ENCODE data around the gene NUCB2.

Gene NUCB2

GRCh38 chr11:17259519-17259918 is 17.0 kb upstream of the NUCB2 start:
- Histone ChIP-seq H3K9me2 (replicated peaks; ENCODE audit: control insufficient read depth, low read length) (no peaks in the 10 kb centered on the region), H3K27me3 (ENCODE audit: control insufficient read depth, low read length) (peaks cover 10% of the 10 kb centered on the region; the same call in 1 of the 2 replicates), H3K4me2 (ENCODE audit: low read length) (no peak overlapping the region), H3K36me3 (ENCODE audit: control insufficient read depth, low read length) (no peaks in the 10 kb centered on the region), H3K9me3 (ENCODE audit: control insufficient read depth, insufficient read depth, low read length) (no peaks in the 10 kb centered on the region), H3K79me2 (ENCODE audit: control insufficient read depth, low read length) (no peaks in the 10 kb centered on the region), H3F3A (ENCODE audit: control insufficient read depth, insufficient read depth) (no peaks in the 10 kb centered on the region), H4K20me1 (ENCODE audit: control insufficient read depth, insufficient read depth, low read depth, low read length) (no peaks in the 10 kb centered on the region), H3K27ac (ENCODE audit: low read depth, low read length) (no peak overlapping the region), H3K4me3 (ENCODE audit: low read length) (no peak overlapping the region), H3K4me1 (ENCODE audit: control insufficient read depth, low read length) (no peaks in the 10 kb centered on the region)
- no peak for TF ChIP-seq EZH2phosphoT487 (IDR thresholded peaks at IDR 0.05; ENCODE audit: borderline replicate concordance, low read length)
- TF ChIP-seq CTCF (IDR thresholded peaks at IDR 0.05; ENCODE audit: low read depth, low read length, poor library complexity, severe bottlenecking), result no peak

DNA sequence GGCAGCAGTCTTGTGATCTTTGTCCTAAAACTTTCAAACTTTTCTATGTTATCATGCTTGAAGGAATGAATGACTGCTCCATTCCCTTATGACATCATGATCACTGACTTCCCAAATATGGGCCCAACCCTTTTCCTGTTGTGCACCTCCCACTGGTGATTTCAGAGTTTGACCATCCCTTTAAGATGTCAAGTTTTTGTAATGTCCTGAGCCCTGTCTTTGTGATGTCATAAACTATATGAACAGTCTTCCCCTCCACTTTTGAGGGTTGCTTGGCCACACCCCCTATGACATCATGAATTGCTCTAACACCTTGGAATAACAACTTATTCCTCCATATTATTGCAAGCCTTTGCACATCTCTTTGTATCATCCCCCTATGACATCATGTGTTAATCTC is 16.5 kb upstream of the NUCB2 start:
- Histone ChIP-seq H3K4me3 (ENCODE audit: low read length) (no peak overlapping the region), H4K20me1 (ENCODE audit: control insufficient read depth, insufficient read depth, low read depth, low read length) (no peaks in the 10 kb centered on the region)
- TF ChIP-seq CTCF (IDR thresholded peaks at IDR 0.05; ENCODE audit: low read depth, low read length, poor library complexity, severe bottlenecking) (no peak), EZH2phosphoT487 (IDR thresholded peaks at IDR 0.05; ENCODE audit: borderline replicate concordance, low read length) (no peak)

DNA sequence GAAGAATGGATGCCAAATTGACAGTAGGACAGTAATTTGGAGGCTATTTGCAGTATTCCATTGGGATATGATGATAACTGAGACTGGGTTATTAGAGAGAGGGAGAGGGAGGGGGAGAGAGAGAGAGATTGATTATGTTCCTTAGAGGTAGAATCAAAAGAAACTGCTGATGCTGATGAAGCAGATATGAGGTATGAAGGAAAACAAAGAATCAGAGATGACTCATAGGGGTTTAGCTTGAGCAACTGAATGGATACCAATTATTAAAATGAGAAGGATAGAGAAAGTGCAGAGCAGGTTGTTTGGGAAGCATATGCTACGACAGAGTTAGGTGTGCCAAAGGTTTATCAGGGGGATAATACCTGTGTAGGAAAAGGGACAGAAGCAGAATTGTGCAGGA is 12.8 kb upstream of the NUCB2 start:
- TF ChIP-seq EZH2phosphoT487 (IDR thresholded peaks at IDR 0.05; ENCODE audit: borderline replicate concordance, low read length) (no peak), CTCF (IDR thresholded peaks at IDR 0.05; ENCODE audit: low read depth, low read length, poor library complexity, severe bottlenecking) (no peak)
- H3K4me1 ChIP-seq (ENCODE audit: control insufficient read depth, low read length), result no peaks in the 10 kb centered on the region
- no peaks in the 10 kb centered on the region for H3K9me2 ChIP-seq (replicated peaks; ENCODE audit: control insufficient read depth, low read length)
- no peaks in the 10 kb centered on the region for H3K36me3 ChIP-seq (ENCODE audit: control insufficient read depth, low read length)
- H4K20me1 ChIP-seq (ENCODE audit: control insufficient read depth, insufficient read depth, low read depth, low read length), result no peaks in the 10 kb centered on the region
- no peak overlapping the region for H3K4me3 ChIP-seq (ENCODE audit: low read length)
- H3K79me2 ChIP-seq (ENCODE audit: control insufficient read depth, low read length), result no peaks in the 10 kb centered on the region
- no peak overlapping the region for H3K27ac ChIP-seq (ENCODE audit: low read depth, low read length)
- H3K4me2 ChIP-seq (ENCODE audit: low read length), result no peak overlapping the region
- H3F3A ChIP-seq (ENCODE audit: control insufficient read depth, insufficient read depth), result no peaks in the 10 kb centered on the region
- no peaks in the 10 kb centered on the region for H3K9me3 ChIP-seq (ENCODE audit: control insufficient read depth, insufficient read depth, low read length)
- peaks cover 14% of the 10 kb centered on the region for H3K27me3 ChIP-seq (ENCODE audit: control insufficient read depth, low read length)

More for the DNA sequence above, 16.5 kb upstream of the NUCB2 start:
- Histone ChIP-seq H3K79me2 (ENCODE audit: control insufficient read depth, low read length) (no peaks in the 10 kb centered on the region), H3K27ac (ENCODE audit: low read depth, low read length) (no peak overlapping the region), H3K4me1 (ENCODE audit: control insufficient read depth, low read length) (no peaks in the 10 kb centered on the region), H3K36me3 (ENCODE audit: control insufficient read depth, low read length) (no peaks in the 10 kb centered on the region), H3K27me3 (ENCODE audit: control insufficient read depth, low read length) (peaks cover 12% of the 10 kb centered on the region), H3F3A (ENCODE audit: control insufficient read depth, insufficient read depth) (no peaks in the 10 kb centered on the region), H3K9me3 (ENCODE audit: control insufficient read depth, insufficient read depth, low read length) (no peaks in the 10 kb centered on the region), H3K4me2 (ENCODE audit: low read length) (no peak overlapping the region), H3K9me2 (replicated peaks; ENCODE audit: control insufficient read depth, low read length) (no peaks in the 10 kb centered on the region)

- Histone ChIP-seq H3F3A (ENCODE audit: control insufficient read depth, insufficient read depth) (no peaks in the 10 kb centered on the region), H3K27me3 (ENCODE audit: control insufficient read depth, low read length) (peaks cover 16% of the 10 kb centered on the region), H3K79me2 (ENCODE audit: control insufficient read depth, low read length) (no peaks in the 10 kb centered on the region), H4K20me1 (ENCODE audit: control insufficient read depth, insufficient read depth, low read depth, low read length) (no peaks in the 10 kb centered on the region), H3K9me3 (ENCODE audit: control insufficient read depth, insufficient read depth, low read length) (no peaks in the 10 kb centered on the region), H3K27ac (ENCODE audit: low read depth, low read length) (no peak overlapping the region), H3K36me3 (ENCODE audit: control insufficient read depth, low read length) (no peaks in the 10 kb centered on the region), H3K9me2 (replicated peaks; ENCODE audit: control insufficient read depth, low read length) (no peaks in the 10 kb centered on the region), H3K4me2 (ENCODE audit: low read length) (no peak overlapping the region), H3K4me3 (ENCODE audit: low read length) (no peak overlapping the region), H3K4me1 (ENCODE audit: control insufficient read depth, low read length) (no peaks in the 10 kb centered on the region)
- TF ChIP-seq EZH2phosphoT487 (IDR thresholded peaks at IDR 0.05; ENCODE audit: borderline replicate concordance, low read length) (no peak), CTCF (IDR thresholded peaks at IDR 0.05; ENCODE audit: low read depth, low read length, poor library complexity, severe bottlenecking) (no peak)
These were observed 9.8 kb upstream of the NUCB2 start for GRCh38 chr11:17266781-17267180.

Measured in DOHH2 (cell line).